HG03139 (cell line): ENCODE results near the gene ATP23.
A peak's percentile ranks its signal among the peaks of the same experiment; 100 is the strongest.

Experiments used
- ATAC-seq: cut with Tn5 transposase; IDR thresholded peaks from one replicate; pipeline ENCODE4 v1.9.1; 2021; ENCODE audit not compliant: unreplicated experiment

ATP23 gene

GRCh38 chr12:57908511-57908910 is 32.9 kb upstream of the ATP23 start:
- no peak for ATAC-seq

- no peak for ATAC-seq
Measured at GRCh38 chr12:57909056-57909455, 32.3 kb upstream of the ATP23 start.

GRCh38 chr12:57909611-57910010 is 31.8 kb upstream of the ATP23 start:
- ATAC-seq, result no peak

- no peak for ATAC-seq
Measured at GRCh38 chr12:57918147-57918546, 23.2 kb upstream of the ATP23 start.

- ATAC-seq, result no peak
Measured at GRCh38 chr12:57927086-57927485, 14.3 kb upstream of the ATP23 start.

GRCh38 chr12:57929092-57929830 is 12.1 kb upstream of the ATP23 start:
- no peak for ATAC-seq

GRCh38 chr12:57934819-57935218 is 6.5 kb upstream of the ATP23 start:
- ATAC-seq, result no peak

GRCh38 chr12:57935331-57935730 is 6.0 kb upstream of the ATP23 start:
- no peak for ATAC-seq

- peak; percentile 100 for ATAC-seq
Measured at GRCh38 chr12:57935839-57936512, 5.4 kb upstream of the ATP23 start.

- no peak for ATAC-seq
Measured at GRCh38 chr12:57936513-57936883, 4.9 kb upstream of the ATP23 start.

GRCh38 chr12:57939291-57939690 is 2.1 kb upstream of the ATP23 start:
- no peak for ATAC-seq

- ATAC-seq, result no peak
Measured at GRCh38 chr12:57940052-57940914, 1.1 kb upstream of the ATP23 start.

GRCh38 chr12:57940915-57941164 is 527 bp upstream of the ATP23 start:
- no peak for ATAC-seq

- ATAC-seq, result no peak
Measured at GRCh38 chr12:57943438-57944080, 2.2 kb downstream of the ATP23 start.

- no peak for ATAC-seq
Measured at GRCh38 chr12:57944313-57945023, 3.1 kb downstream of the ATP23 start.

- ATAC-seq, result no peak
Measured at GRCh38 chr12:57952766-57953165, 11.4 kb downstream of the ATP23 start.

- no peak for ATAC-seq
Measured at GRCh38 chr12:57954768-57955167, 13.4 kb downstream of the ATP23 start.

GRCh38 chr12:57958061-57958657 is 16.8 kb downstream of the ATP23 start:
- no peak for ATAC-seq

GRCh38 chr12:57964421-57964820 is 23.1 kb downstream of the ATP23 start:
- no peak for ATAC-seq

GRCh38 chr12:57965766-57966165 is 24.4 kb downstream of the ATP23 start:
- no peak for ATAC-seq

GRCh38 chr12:57966536-57966935 is 25.2 kb downstream of the ATP23 start:
- ATAC-seq, result no peak
